Measurements from ENCODE around the gene ZNF829. TPM values are rescaled to one million over a fixed set of nuclear protein-coding genes. Genes with fewer than 3 reads are reported as not detected.

The ZNF829 gene
- total RNA-seq = 5.6 and 6.1 TPM in 2 replicates

GRCh38 chr19:36915992-36916830 is at the start of gene ZNF829, which contains the start of gene ZNF568:
Gene ZNF829 (minus strand): TSS chr19:36916291. CDS start chr19:36915167, 1,124 bp downstream.
Gene ZNF568 (plus strand): TSS chr19:36916332. CDS start chr19:36922771, 6,439 bp downstream.

GRCh38 chr19:36850559-36851442 is 65.3 kb downstream of the ZNF829 start, which contains the start of gene ZNF345:
Gene ZNF345 (plus strand): TSS chr19:36850876. CDS start chr19:36876831, 25,955 bp downstream.

Small RNAs within 50 kb of the gene (small RNA-seq; reads per million reads assigned to genes)
- not detected for gene RF00019

Other genes starting within 250 kb of the ZNF829 start
- 12.9 and 17.2 TPM in 2 replicates for gene ZNF461, start 249.5 kb downstream of the ZNF829 start, total RNA-seq
- 8.2 and 11.7 TPM in 2 replicates for gene ZNF567, start 228.7 kb downstream of the ZNF829 start, total RNA-seq
- 1.6 and 3.8 TPM in 2 replicates for gene ZNF850, start 143.5 kb downstream of the ZNF829 start, total RNA-seq
- gene ZNF790, start 77.9 kb downstream of the ZNF829 start, total RNA-seq = 10.7 and 11.3 TPM in 2 replicates
- gene ZNF345, start 65.4 kb downstream of the ZNF829 start, total RNA-seq = 3.5 and 5.0 TPM in 2 replicates
- 15.1 and 16.5 TPM in 2 replicates for gene ZNF568, start within 50 bp of the ZNF829 start, total RNA-seq
- gene ZNF420, start 162.1 kb upstream of the ZNF829 start, total RNA-seq = 9.9 and 10.5 TPM in 2 replicates

All from articular chondrocyte of knee joint (primary cell).